ENCODE measurements around the gene GABBR2. TPM values are rescaled to one million over a fixed set of nuclear protein-coding genes. Genes with fewer than 3 reads are reported as not detected.

GABBR2 gene
- total and polyA plus RNA-seq, 9 of the 15 experiments (the other 6 are each of a cell fraction or from before 2014, with no cell fraction given): 0.15 to 1.9 (median 0.32) TPM

- no peak for TF ChIP-seq RERE (CRISPR knock-in tag; IDR thresholded peaks at IDR 0.05; ENCODE audit: borderline replicate concordance)
- TF ChIP-seq BCOR (IDR thresholded peaks at IDR 0.05): peak; percentile 81; the same call in 1 of the 2 replicates
- TF ChIP-seq MAZ (CRISPR knock-in tag; conservative IDR thresholded peaks at IDR 0.05 in 1 of 2, IDR thresholded peaks at IDR 0.05 in 1 of 2): no peak
- TF ChIP-seq ADNP (tag; IDR thresholded peaks at IDR 0.05): peak; percentile 88; the same call in 1 of the 2 replicates
- TF ChIP-seq RUNX1 (IDR thresholded peaks at IDR 0.05; ENCODE audit: low read depth): no peak
- no peak for TF ChIP-seq ZNF395 (CRISPR knock-in tag; IDR thresholded peaks at IDR 0.05)
- no peak for TF ChIP-seq BCL6 (CRISPR knock-in tag; IDR thresholded peaks at IDR 0.05)
- TF ChIP-seq ZNF707 (CRISPR knock-in tag; conservative IDR thresholded peaks at IDR 0.05): no peak
- TF ChIP-seq TCF15 (CRISPR knock-in tag; IDR thresholded peaks at IDR 0.05): no peak
- TF ChIP-seq TCF3 (CRISPR knock-in tag; IDR thresholded peaks at IDR 0.05): peak; percentile 46
- TF ChIP-seq KLF6 (CRISPR knock-in tag; IDR thresholded peaks at IDR 0.05; ENCODE audit: borderline replicate concordance): no peak
- TF ChIP-seq HDAC2 (IDR thresholded peaks at IDR 0.05): 0 out of 2 replicates have a peak, but pooled peaks have one; percentile 26
- no peak for TF ChIP-seq ZNF445 (CRISPR knock-in tag; IDR thresholded peaks at IDR 0.05; ENCODE audit: low read depth)
- TF ChIP-seq RBM25 (IDR thresholded peaks at IDR 0.05; ENCODE audit: low read depth, low read length, severe bottlenecking): peak; percentile 72
- TF ChIP-seq ASH1L (IDR thresholded peaks at IDR 0.05; ENCODE audit: borderline replicate concordance, low read depth, partially characterized antibody): no peak
- TF ChIP-seq RCOR1 (IDR thresholded peaks at IDR 0.05; ENCODE audit: borderline replicate concordance in 1 of 2, low read depth in 2 of 2, low read length in 2 of 2): peak in 1 of 2 experiments; percentile 40; a peak in 1 of 4 replicates
- TF ChIP-seq TARDBP (IDR thresholded peaks at IDR 0.05): no peak
- TF ChIP-seq BHLHE40 (IDR thresholded peaks at IDR 0.05; ENCODE audit: low read length): 0 out of 2 replicates have a peak, but pooled peaks have one; percentile 21
- TF ChIP-seq ESRRA (IDR thresholded peaks at IDR 0.05; ENCODE audit: borderline replicate concordance, low read depth): peak; percentile 51; the same call in 1 of the 2 replicates
- no peak for TF ChIP-seq ZNF655 (CRISPR knock-in tag; IDR thresholded peaks at IDR 0.05)
Observed at GRCh38 chr9:98688710-98689495, 19.8 kb downstream of the GABBR2 start (continued).

Measured in K562 (cell line).